ENCODE measurements around the gene B4GALT1. TPM values are rescaled to one million over a fixed set of nuclear protein-coding genes. Genes with fewer than 3 reads are reported as not detected.

B4GALT1 gene
- total RNA-seq, 1 donor from 2014 or later = 7.5 TPM

GRCh38 chr9:33182519-33182918 is 15.4 kb upstream of the B4GALT1 start:
- Mint-ChIP-seq H3K36me3 (no peaks in the 10 kb centered on the region), H3K9me3 (peaks cover 2% of the 10 kb centered on the region), H3K27ac (no peak overlapping the region), H3K4me3 (no peak overlapping the region), H3K4me1 (peaks cover 1% of the 10 kb centered on the region), H3K27me3 (ENCODE audit: insufficient read depth, low read depth) (peaks cover 32% of the 10 kb centered on the region)
- no peaks in the 10 kb centered on the region for H4K20me1 ChIP-seq (ENCODE audit: low read depth)
- no peak overlapping the region for H2AFZ ChIP-seq (replicated peaks)
- no peaks in the 10 kb centered on the region for H3K79me2 ChIP-seq (ENCODE audit: low read depth)
- H3K36me3 ChIP-seq = no peaks in the 10 kb centered on the region
- H3K27me3 ChIP-seq = peaks cover 5% of the 10 kb centered on the region
- no peak overlapping the region for H3K27ac ChIP-seq
- no peak overlapping the region for H3K4me3 ChIP-seq
- H3K4me2 ChIP-seq = no peak overlapping the region
- no peaks in the 10 kb centered on the region for H3F3A ChIP-seq (ENCODE audit: low read depth)
- no peaks in the 10 kb centered on the region for H3K9me3 ChIP-seq (ENCODE audit: low read depth)
- no peak for TF ChIP-seq EZH2 (IDR thresholded peaks at IDR 0.05)
- TF ChIP-seq EZH2phosphoT487 (IDR thresholded peaks at IDR 0.05) = no peak
- TF ChIP-seq CTCF (IDR thresholded peaks at IDR 0.05) = no peak
- H3K4me1 ChIP-seq = no peaks in the 10 kb centered on the region
- H3K9ac ChIP-seq = no peak overlapping the region
- no peak for DNase-seq (ENCODE audit: low spot score)

GRCh38 chr9:33180526-33181184 is 13.5 kb upstream of the B4GALT1 start:
- Mint-ChIP-seq H3K4me3 (no peak overlapping the region), H3K27ac (no peak overlapping the region), H3K9me3 (peaks cover 2% of the 10 kb centered on the region), H3K4me1 (no peaks in the 10 kb centered on the region), H3K36me3 (no peaks in the 10 kb centered on the region), H3K27me3 (ENCODE audit: insufficient read depth, low read depth) (peaks cover 26% of the 10 kb centered on the region)
- Histone ChIP-seq H3K27ac (no peak overlapping the region), H2AFZ (replicated peaks) (no peak overlapping the region), H3F3A (ENCODE audit: low read depth) (no peaks in the 10 kb centered on the region), H3K4me2 (no peak overlapping the region), H3K4me3 (no peak overlapping the region), H3K4me1 (no peaks in the 10 kb centered on the region), H3K27me3 (peaks cover 5% of the 10 kb centered on the region), H4K20me1 (ENCODE audit: low read depth) (no peaks in the 10 kb centered on the region), H3K36me3 (no peaks in the 10 kb centered on the region), H3K9ac (no peak overlapping the region), H3K9me3 (ENCODE audit: low read depth) (no peaks in the 10 kb centered on the region), H3K79me2 (ENCODE audit: low read depth) (no peaks in the 10 kb centered on the region)
- TF ChIP-seq CTCF (IDR thresholded peaks at IDR 0.05) (no peak), EZH2 (IDR thresholded peaks at IDR 0.05) (no peak), EZH2phosphoT487 (IDR thresholded peaks at IDR 0.05) (no peak)
- no peak for DNase-seq (ENCODE audit: low spot score)

- no peaks in the 10 kb centered on the region for H3F3A ChIP-seq (ENCODE audit: low read depth)
- H3K27ac ChIP-seq = no peak overlapping the region
- H3K4me2 ChIP-seq = no peak overlapping the region
- peaks cover 5% of the 10 kb centered on the region for H3K27me3 ChIP-seq
- H3K27me3 Mint-ChIP-seq (ENCODE audit: insufficient read depth, low read depth) = peaks cover 18% of the 10 kb centered on the region
- no peak overlapping the region for H2AFZ ChIP-seq (replicated peaks)
- H3K4me1 Mint-ChIP-seq = no peaks in the 10 kb centered on the region
- no peak overlapping the region for H3K9ac ChIP-seq
- H3K79me2 ChIP-seq (ENCODE audit: low read depth) = no peaks in the 10 kb centered on the region
- H3K36me3 ChIP-seq = no peaks in the 10 kb centered on the region
- no peak overlapping the region for H3K4me3 ChIP-seq
- H3K4me3 Mint-ChIP-seq = no peak overlapping the region
- no peaks in the 10 kb centered on the region for H3K4me1 ChIP-seq
- DNase-seq (ENCODE audit: low spot score) = no peak
- H3K36me3 Mint-ChIP-seq = no peaks in the 10 kb centered on the region
- TF ChIP-seq EZH2phosphoT487 (IDR thresholded peaks at IDR 0.05) (no peak), EZH2 (IDR thresholded peaks at IDR 0.05) (no peak), CTCF (IDR thresholded peaks at IDR 0.05) (no peak)
- no peak overlapping the region for H3K27ac Mint-ChIP-seq
- H3K9me3 Mint-ChIP-seq = peaks cover under 1% of the 10 kb centered on the region
- H3K9me3 ChIP-seq (ENCODE audit: low read depth) = no peaks in the 10 kb centered on the region
- no peaks in the 10 kb centered on the region for H4K20me1 ChIP-seq (ENCODE audit: low read depth)
These were observed 12.0 kb upstream of the B4GALT1 start for GRCh38 chr9:33178972-33179697.

All from neural progenitor cell (in vitro differentiated cells).